HepG2 (cell line): Measurements from ENCODE around the gene ADAMTS17. TPM values are rescaled to one million over a fixed set of nuclear protein-coding genes. Genes with fewer than 3 reads are reported as not detected.

Experiments used
- ATAC-seq: fragments of 200-7000 bp; cut with Tn5 transposase; 3 replicates; pipeline ENCODE4 v1.9.1; 2020; ENCODE audit warnings: mild to moderate bottlenecking, moderate library complexity
- BruUV-seq: library from RNA; stranded (reverse); fragments of 400-500 nt; replicated peaks from 2 replicates; lab custom pipeline; 2021; lab: Mats Ljungman, UMichigan
- CTCF ChIA-PET: fragments of 300-600 bp; formaldehyde crosslinking; extraction: SDS; loops from one replicate; lab custom pipeline; 2021; ENCODE audit warnings: low total read pairs, inconsistent platforms, low intra/inter-chr PET ratio; lab: Yijun Ruan, JAX
- POLR2A ChIA-PET: fragments of 350-600 bp; sonication (Branson Sonifier 250); formaldehyde crosslinking; loops from one replicate; lab custom pipeline; 2020; ENCODE audit warnings: antibody characterized with exemption, inconsistent platforms; lab: Yijun Ruan, JAX
- DNase-seq: peaks from one replicate; pipeline ENCODE4 v3.0.0-alpha.2; 2015; ENCODE audit warnings: low spot score
- FAIRE-seq: peaks from 3 replicates; lab custom pipeline; 2011; peaks lifted over from hg19 to GRCh38; lab: Jason Lieb, UNC
- H2AFZ ChIP-seq: one replicate; pipeline ENCODE4 v1.6.1; 2011; ENCODE audit warnings: low read length, inconsistent platforms
- H3K27ac ChIP-seq: fragments of 300-600 bp; 3 replicates; pipeline ENCODE4 v1.8.0; 2011; ENCODE audit warnings: mixed run types, mild to moderate bottlenecking, mixed read lengths, low read length, inconsistent platforms; ENCODE audit not compliant: insufficient read depth; ENCODE audit errors: extremely low read length
- H3K27me3 ChIP-seq, 2 experiments: fragments of 200-600 bp in 1 of 2; 2 replicates in 1 of 2; 3 replicates in 1 of 2; pipeline versions ENCODE4 v1.6.0 to v1.8.0; 2011; ENCODE audit warnings: low read length in 2 of 2, mild to moderate bottlenecking in 2 of 2, moderate library complexity in 2 of 2, inconsistent platforms in 1 of 2; ENCODE audit not compliant: insufficient read depth in 2 of 2, control insufficient read depth in 1 of 2
- H3K36me3 ChIP-seq, 2 experiments: fragments of 200-600 bp in 1 of 2; replicated peaks in 1 of 2; 2 replicates in 1 of 2; 3 replicates in 1 of 2; pipeline versions ENCODE4 v1.5.1 to v1.8.0; 2011; ENCODE audit warnings: low read length in 2 of 2, inconsistent platforms in 1 of 2; ENCODE audit not compliant: insufficient read depth in 2 of 2, control insufficient read depth in 1 of 2
- H3K4me1 ChIP-seq: 2 replicates; pipeline ENCODE4 v1.5.1; 2012; ENCODE audit warnings: low read length, inconsistent platforms; ENCODE audit not compliant: insufficient read depth
- H3K4me2 ChIP-seq: 2 replicates; pipeline ENCODE4 v1.6.0; 2011; ENCODE audit warnings: low read depth, low read length, inconsistent platforms
- H3K4me3 ChIP-seq, 3 experiments: fragments of 200-600 bp in 1 of 3; sonication (generic), shearing (Covaris generic) in 1 of 3; replicated peaks in 1 of 3; 2 replicates each; pipeline ENCODE4 v1.5.1; 2011 to 2016; ENCODE audit warnings: low read length in 3 of 3, inconsistent platforms in 2 of 3, low read depth in 2 of 3, mild to moderate bottlenecking in 2 of 3, control low read depth in 1 of 3, mixed read lengths in 1 of 3; ENCODE audit not compliant: insufficient read depth in 1 of 3
- H3K79me2 ChIP-seq: one replicate; pipeline ENCODE4 v1.6.1; 2011; ENCODE audit warnings: low read length, inconsistent platforms; ENCODE audit not compliant: insufficient read depth
- H3K9ac ChIP-seq: 2 replicates; pipeline ENCODE4 v1.6.0; 2011; ENCODE audit warnings: mild to moderate bottlenecking, low read depth, low read length, inconsistent platforms; ENCODE audit not compliant: insufficient read depth
- H3K9me3 ChIP-seq: 2 replicates; pipeline ENCODE4 v1.5.1; 2012; ENCODE audit warnings: mild to moderate bottlenecking, low read length
- H4K20me1 ChIP-seq: 2 replicates; pipeline ENCODE4 v1.6.0; 2011; ENCODE audit warnings: inconsistent platforms, mild to moderate bottlenecking, low read length, moderate library complexity; ENCODE audit not compliant: insufficient read depth
- KLF6 ChIP-seq: IDR thresholded peaks from 2 replicates; pipeline ENCODE4 v1.8.0; 2016; ENCODE audit warnings: missing biosample characterization, missing genetic modification reagents
- MXI1 ChIP-seq: IDR thresholded peaks from 3 replicates; pipeline ENCODE4 v1.6.1; 2012; ENCODE audit warnings: low read depth, low read length, inconsistent platforms, borderline replicate concordance
- RELA ChIP-seq: sonication (generic); formaldehyde crosslinking; IDR thresholded peaks from 2 replicates; pipeline ENCODE4 v1.4.0; 2020; ENCODE audit warnings: missing genetic modification reagents
- TEAD2 ChIP-seq: sonication (generic); formaldehyde crosslinking; IDR thresholded peaks from 2 replicates; pipeline ENCODE4 v1.9.0; 2021; ENCODE audit warnings: missing genetic modification reagents
- THAP11 ChIP-seq: IDR thresholded peaks from 2 replicates; pipeline ENCODE4 v1.6.1; 2016; ENCODE audit warnings: missing biosample characterization, missing genetic modification reagents
- ZBTB21 ChIP-seq: sonication (generic); formaldehyde crosslinking; IDR thresholded peaks from 2 replicates; pipeline ENCODE4 v1.4.0; 2020; ENCODE audit warnings: missing genetic modification reagents
- ZNF260 ChIP-seq: sonication (generic); formaldehyde crosslinking; IDR thresholded peaks from 2 replicates; pipeline ENCODE4 v1.4.0; 2020; ENCODE audit warnings: missing genetic modification reagents, low read depth, mild to moderate bottlenecking, borderline replicate concordance
- ZNF280B ChIP-seq: sonication (generic); formaldehyde crosslinking; IDR thresholded peaks from 2 replicates; pipeline ENCODE4 v1.5.0; 2020; ENCODE audit warnings: missing genetic modification reagents, mild to moderate bottlenecking, borderline replicate concordance
- ZNF614 ChIP-seq: IDR thresholded peaks from 2 replicates; pipeline ENCODE4 v1.6.1; 2018; ENCODE audit warnings: missing biosample characterization, missing genetic modification reagents, inconsistent platforms, borderline replicate concordance
- ZNF746 ChIP-seq: sonication (generic); formaldehyde crosslinking; IDR thresholded peaks from 2 replicates; pipeline ENCODE4 v1.8.0; 2022; ENCODE audit warnings: mild to moderate bottlenecking, missing genetic modification reagents
- ZSCAN12 ChIP-seq: sonication (generic); formaldehyde crosslinking; IDR thresholded peaks from 2 replicates; pipeline ENCODE4 v1.9.0; 2021; ENCODE audit warnings: mild to moderate bottlenecking, missing genetic modification reagents
- WGBS: methylation state at CpG from one replicate; pipeline ENCODE4 v1.1.6; 2017; ENCODE audit warnings: low lambda C conversion rate; 5-methylcytosine and 5-hydroxymethylcytosine counted together
- in situ Hi-C: cut with HindIII; loops from 2 replicates; pipeline ENCODE4 v1.10.0; 2017; ENCODE audit warnings: low pct_unique_long_range_greater_than_20kb; ENCODE audit not compliant: extremely low pct_ligation_motif_present
- intact Hi-C: fragments of 100-400 bp; cut with micrococcal nuclease; formaldehyde crosslinking; loops from one replicate; pipeline ENCODE4 v1.10.0; 2022; ENCODE audit not compliant: unreplicated experiment
- polyA plus RNA-seq, 8 experiments: library from polyadenylated mRNA; depleted of rRNA in 3 of 8; stranded (reverse) in 7 of 8; unstranded in 1 of 8; fragments of >200 nt; fragmentation: Illumina TruSeq in 4 of 8; extraction: Trizol in 4 of 8; gene quantifications; 2 replicates each; pipeline versions ENCODE4 v1.2.1 to v1.2.3, GENCODE V29; 2011 to 2016; ENCODE audit warnings: low read depth in 4 of 8, missing spikeins in 1 of 8, mixed read lengths in 1 of 8; ENCODE audit not compliant: insufficient read depth in 1 of 8
- total RNA-seq, 5 experiments: library from RNA; depleted of rRNA; stranded (reverse); fragments of >200 nt; fragmentation: Illumina TruSeq; extraction: Trizol; gene quantifications; 2 replicates each; pipeline ENCODE4 v1.2.3, GENCODE V29; 2016; ENCODE audit warnings: low read depth in 1 of 5

Gene ADAMTS17
- total and polyA plus RNA-seq, 2 of the 13 experiments (the other 11 are each of a cell fraction or from before 2014, with no cell fraction given), result 0.02 to 0.04 TPM

- POLR2A ChIA-PET, result no interaction called here
- FAIRE-seq (no peak), ATAC-seq (no peak), DNase-seq (no peak)
- Histone ChIP-seq H3K4me2 (no peak overlapping the region), H2AFZ (no peak overlapping the region), H3K9ac (no peak overlapping the region), H4K20me1 (no peaks in the 10 kb centered on the region), H3K9me3 (no peaks in the 10 kb centered on the region), H3K36me3 (no peaks in the 10 kb centered on the region), H3K27me3 (no peaks in the 10 kb centered on the region), H3K4me3 (no peak overlapping the region), H3K27ac (no peak overlapping the region), H3K4me1 (no peaks in the 10 kb centered on the region), H3K79me2 (no peaks in the 10 kb centered on the region)
- CTCF ChIA-PET, result no interaction called here
- TF ChIP-seq ZNF746 (CRISPR knock-in tag) (no peak), ZBTB21 (CRISPR knock-in tag) (no peak)
- intact Hi-C loops, result no loop called here
- WGBS, result 18% methylated on average over 1 of the region's 1 CpG
- no TSS peak for BruUV-seq
- in situ Hi-C loops, result no loop called here
These were observed 88.1 kb downstream of the ADAMTS17 start for GRCh38 chr15:100253640-100254039.

DNA sequence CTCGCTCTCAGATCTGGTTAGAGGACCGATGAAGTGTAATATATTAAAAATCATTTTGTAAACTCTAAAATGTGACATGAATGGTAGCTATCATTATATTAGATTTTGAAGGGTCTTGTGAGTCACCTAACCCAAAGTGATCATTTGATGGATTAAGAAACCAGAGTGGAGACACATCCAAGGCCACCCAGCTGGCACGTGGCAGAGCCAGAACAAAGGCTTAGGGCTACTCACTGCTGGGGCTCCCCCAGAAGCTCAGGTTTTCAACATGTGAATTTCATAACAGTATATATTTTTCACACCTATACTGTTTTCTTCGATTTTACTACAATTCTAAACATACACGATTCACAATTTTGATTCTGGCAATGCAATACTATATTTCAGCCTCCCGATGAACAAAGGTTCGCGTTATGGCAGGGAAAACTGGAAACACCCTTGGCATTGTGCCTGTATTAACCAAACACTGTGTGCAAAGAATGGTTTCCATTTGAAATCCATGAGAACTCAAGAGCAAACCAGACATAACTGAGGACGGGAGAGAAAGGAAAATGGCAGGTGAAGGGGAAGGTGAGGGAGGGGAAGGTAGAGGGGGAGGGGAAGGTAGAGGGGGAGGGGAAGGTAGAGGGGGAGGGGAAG lies 88.9 kb downstream of the ADAMTS17 start:
- no peak overlapping the region for H2AFZ ChIP-seq
- no peaks in the 10 kb centered on the region for H4K20me1 ChIP-seq
- ChIA-PET POLR2A (no interaction called here), CTCF (no interaction called here)
- no peaks in the 10 kb centered on the region for H3K9me3 ChIP-seq
- BruUV-seq, result no TSS peak
- in situ Hi-C loops (no loop called here), intact Hi-C loops (no loop called here)
- no peaks in the 10 kb centered on the region for H3K36me3 ChIP-seq
- TF ChIP-seq RELA (CRISPR knock-in tag) (no peak), ZSCAN12 (CRISPR knock-in tag) (no peak), MXI1 (no peak), KLF6 (CRISPR knock-in tag) (no peak), THAP11 (CRISPR knock-in tag) (no peak), ZNF260 (no peak), TEAD2 (CRISPR knock-in tag) (no peak), ZNF614 (no peak), ZNF280B (CRISPR knock-in tag) (no peak)
- ATAC-seq (no peak), DNase-seq (no peak), FAIRE-seq (no peak)
- H3K4me1 ChIP-seq, result no peaks in the 10 kb centered on the region
- no peaks in the 10 kb centered on the region for H3K79me2 ChIP-seq
- H3K4me3 ChIP-seq, result no peak overlapping the region
- no peaks in the 10 kb centered on the region for H3K27me3 ChIP-seq
- H3K4me2 ChIP-seq, result no peak overlapping the region
- 67% methylated on average over 9 of the region's 9 CpGs for WGBS
- no peak overlapping the region for H3K27ac ChIP-seq
- H3K9ac ChIP-seq, result no peak overlapping the region
